Gastroesophageal sphincter (tissue), 4 donors: ENCODE results near the gene SASH1. TPM values are rescaled to one million over a fixed set of nuclear protein-coding genes. Genes with fewer than 3 reads are reported as not detected.
A peak's percentile ranks its signal among the peaks of the same experiment; 100 is the strongest.

Experiments
- ATAC-seq: fragments of 150-250 bp; one replicate; pipeline ENCODE4 v1.9.1; 2016; ENCODE audit warnings: mild to moderate bottlenecking, moderate library complexity
- H3K27ac ChIP-seq, 4 donors: fragments of 200-600 bp; sonication (generic) in 3 of 4; 1 replicate in 3 of 4; 2 replicates in 1 of 4; pipeline ENCODE4 v1.5.1; 2016 to 2019
- H3K27me3 ChIP-seq: fragments of 200-600 bp; sonication (generic); one replicate; pipeline ENCODE4 v1.5.1; 2019
- H3K36me3 ChIP-seq, 2 donors: fragments of 200-600 bp; sonication (generic); one replicate each; pipeline ENCODE4 v1.5.1; 2019; ENCODE audit warnings: control low read depth in 1 of 2
- H3K4me1 ChIP-seq, 3 donors: fragments of 200-600 bp; sonication (generic); 1 replicate in 2 of 3; 2 replicates in 1 of 3; pipeline ENCODE4 v1.5.1; 2016 to 2019; ENCODE audit warnings: control low read depth in 2 of 3
- H3K4me3 ChIP-seq, 2 donors: fragments of 200-600 bp; sonication (generic); one replicate each; pipeline ENCODE4 v1.5.1; 2019; ENCODE audit warnings: mild to moderate bottlenecking in 1 of 2, moderate library complexity in 1 of 2
- H3K9me3 ChIP-seq, 3 donors: fragments of 200-600 bp; sonication (generic); one replicate each; pipeline ENCODE4 v1.5.1; 2017 to 2019; ENCODE audit warnings: control low read depth in 2 of 3
- CTCF ChIP-seq, 4 experiments: fragments of 200-600 bp in 2 of 4; fragments of 450-650 bp in 2 of 4; sonication (generic) in 1 of 4; IDR thresholded peaks; one replicate each; pipeline ENCODE4 v1.5.1; 2017 to 2019; ENCODE audit warnings: antibody characterized with exemption in 4 of 4, mild to moderate bottlenecking in 2 of 4, moderate library complexity in 2 of 4
- EP300 ChIP-seq: sonication (generic); formaldehyde crosslinking; IDR thresholded peaks from one replicate; pipeline ENCODE4 v1.6.1; 2017; ENCODE audit warnings: antibody characterized with exemption, mild to moderate bottlenecking
- POLR2A ChIP-seq, 2 donors: fragments of 450-650 bp; IDR thresholded peaks; one replicate each; pipeline ENCODE4 v1.6.1; 2017; ENCODE audit warnings: antibody characterized with exemption in 2 of 2, mild to moderate bottlenecking in 2 of 2, moderate library complexity in 1 of 2
- POLR2AphosphoS5 ChIP-seq: sonication (generic); formaldehyde crosslinking; IDR thresholded peaks from one replicate; pipeline ENCODE4 v1.6.1; 2017; ENCODE audit warnings: antibody characterized with exemption
- WGBS, 2 donors: methylation state at CpG; one replicate each; pipeline ENCODE4 v1.1.5; 2018; ENCODE audit warnings: low coverage in 1 of 2; 5-methylcytosine and 5-hydroxymethylcytosine counted together
- total RNA-seq, 4 donors: library from RNA; depleted of rRNA; stranded (reverse); fragments of >200 nt; gene quantifications; one replicate each; pipeline ENCODE4 v1.1.0, GENCODE V29; 2016

The SASH1 gene
- total RNA-seq, 4 donors from 2014 or later, result 48.9 to 78.9 (median 64.6) TPM

- ATAC-seq, result no peak
- Histone ChIP-seq H3K4me3 (no peak overlapping the region), H3K9me3 (no peaks in the 10 kb centered on the region), H3K27me3 (no peaks in the 10 kb centered on the region), H3K4me1 (peaks cover 0 to 22% (median 3%) of the 10 kb centered on the region in 3 donors), H3K36me3 (no peaks in the 10 kb centered on the region), H3K27ac (no peak overlapping the region)
- TF ChIP-seq CTCF (IDR thresholded peaks at IDR 0.05), result no peak
- 57 to 69% methylated on average over 2 of the region's 2 CpGs for WGBS, 2 donors
Measured at GRCh38 chr6:148435386-148435785, 92.7 kb downstream of the SASH1 start.

- 75 to 92% methylated on average over 1 of the region's 1 CpG for WGBS, 2 donors
Measured at GRCh38 chr6:148436466-148436865, 93.8 kb downstream of the SASH1 start.

GRCh38 chr6:148438632-148439031 lies 96.0 kb downstream of the SASH1 start:
- no peaks in the 10 kb centered on the region for H3K9me3 ChIP-seq
- whole genome bisulfite sequencing, 2 donors, result 82 to 90% methylated on average over 5 to 7 of the region's 7 CpGs
- H3K4me3 ChIP-seq, result no peak overlapping the region
- H3K4me1 ChIP-seq, result peaks cover 4 to 23% (median 4%) of the 10 kb centered on the region in 3 donors
- TF ChIP-seq CTCF (IDR thresholded peaks at IDR 0.05), result no peak
- TF ChIP-seq POLR2A (IDR thresholded peaks at IDR 0.05), result no peak
- TF ChIP-seq EP300, result no peak
- TF ChIP-seq POLR2AphosphoS5, result no peak
- H3K27me3 ChIP-seq, result no peaks in the 10 kb centered on the region
- no peak overlapping the region for H3K27ac ChIP-seq
- no peaks in the 10 kb centered on the region for H3K36me3 ChIP-seq
- ATAC-seq, result no peak

More at GRCh38 chr6:148436466-148436865, 93.8 kb downstream of the SASH1 start:
- TF ChIP-seq EP300 (no peak), POLR2AphosphoS5 (no peak), CTCF (IDR thresholded peaks at IDR 0.05) (no peak), POLR2A (IDR thresholded peaks at IDR 0.05) (no peak)
- no peaks in the 10 kb centered on the region for H3K36me3 ChIP-seq
- ATAC-seq, result no peak
- H3K27me3 ChIP-seq, result no peaks in the 10 kb centered on the region
- H3K4me1 ChIP-seq, result peaks cover 4 to 30% (median 7%) of the 10 kb centered on the region in 3 donors
- H3K27ac ChIP-seq, result no peak overlapping the region
- no peaks in the 10 kb centered on the region for H3K9me3 ChIP-seq
- H3K4me3 ChIP-seq, result no peak overlapping the region

GRCh38 chr6:148440016-148440415 lies 97.4 kb downstream of the SASH1 start:
- Histone ChIP-seq H3K36me3 (no peaks in the 10 kb centered on the region), H3K27me3 (no peaks in the 10 kb centered on the region), H3K9me3 (no peaks in the 10 kb centered on the region), H3K4me3 (no peak overlapping the region), H3K4me1 (peaks cover 4 to 23% (median 4%) of the 10 kb centered on the region in 3 donors), H3K27ac (peak overlapping the region in 2 of 4 donors; percentile 72 to 74)
- TF ChIP-seq POLR2AphosphoS5, result no peak
- no peak for TF ChIP-seq CTCF (IDR thresholded peaks at IDR 0.05)
- TF ChIP-seq EP300, result no peak
- no peak for TF ChIP-seq POLR2A (IDR thresholded peaks at IDR 0.05)
- 84 to 95% methylated on average over 6 to 12 of the region's 13 CpGs for WGBS, 2 donors
- ATAC-seq, result no peak

- peak overlapping the region; percentile 70 to 74 (median 72) for H3K27ac ChIP-seq
- TF ChIP-seq POLR2AphosphoS5 (peak; percentile 69), POLR2A (IDR thresholded peaks at IDR 0.05) (no peak), CTCF (IDR thresholded peaks at IDR 0.05) (no peak), EP300 (no peak)
Measured at GRCh38 chr6:148440877-148441453, 98.3 kb downstream of the SASH1 start.

More at GRCh38 chr6:148440877-148441453, 98.3 kb downstream of the SASH1 start:
- Histone ChIP-seq H3K4me3 (no peak overlapping the region), H3K36me3 (no peaks in the 10 kb centered on the region), H3K4me1 (peaks cover 4 to 23% (median 4%) of the 10 kb centered on the region in 3 donors), H3K27me3 (no peaks in the 10 kb centered on the region), H3K9me3 (no peaks in the 10 kb centered on the region)
- 9 to 22% methylated on average over 5 of the region's 9 CpGs for WGBS, 2 donors
- ATAC-seq, result peak; percentile 84
